Adrenal gland (tissue), 12 donors: ENCODE results near the gene CFAP77. TPM values are rescaled to one million over a fixed set of nuclear protein-coding genes. Genes with fewer than 3 reads are reported as not detected.
A peak's percentile ranks its signal among the peaks of the same experiment; 100 is the strongest.

ENCODE experiments used
- DNase-seq, 7 donors: peaks; one replicate each; pipeline ENCODE4 v3.0.0-alpha.2; 2019 to 2020
- H3K27ac ChIP-seq, 5 donors: fragments of 200-600 bp; sonication (generic) in 4 of 5; 1 replicate in 3 of 5; 2 replicates in 2 of 5; pipeline versions ENCODE4 v1.5.1 to v1.8.0; 2016 to 2020; ENCODE audit warnings: mild to moderate bottlenecking in 1 of 5
- H3K27me3 ChIP-seq: fragments of 200-600 bp; 2 replicates; pipeline ENCODE4 v1.8.0; 2021
- H3K36me3 ChIP-seq, 2 donors: fragments of 200-600 bp; replicated peaks in 1 of 2; 1 replicate in 1 of 2; 2 replicates in 1 of 2; pipeline versions ENCODE4 v1.5.1 to v1.8.0; 2018 to 2022
- H3K4me1 ChIP-seq, 2 donors: fragments of 200-600 bp; replicated peaks in 1 of 2; 1 replicate in 1 of 2; 2 replicates in 1 of 2; pipeline versions ENCODE4 v1.5.1 to v1.8.0; 2018 to 2021
- H3K4me3 ChIP-seq, 4 donors: fragments of 200-600 bp; sonication (generic) in 3 of 4; one replicate each; pipeline ENCODE4 v1.5.1; 2016 to 2018
- H3K9me3 ChIP-seq, 3 donors: fragments of 200-600 bp; sonication (generic) in 1 of 3; replicated peaks in 1 of 3; 1 replicate in 2 of 3; 2 replicates in 1 of 3; pipeline versions ENCODE4 v1.5.1 to v1.8.0; 2016 to 2021
- POLR2A ChIP-seq, 2 donors: fragments of 450-650 bp; IDR thresholded peaks; one replicate each; pipeline ENCODE4 v1.6.1; 2017; ENCODE audit warnings: antibody characterized with exemption in 2 of 2, mild to moderate bottlenecking in 2 of 2, moderate library complexity in 1 of 2
- WGBS, 4 donors: extraction: QIAGEN DNeasy Blood & Tissue Kit in 2 of 4; methylation state at CpG; one replicate each; pipeline versions ENCODE4 v1.1.5 to v1.1.7; 2013 to 2017; 5-methylcytosine and 5-hydroxymethylcytosine counted together
- intact Hi-C, 2 donors: fragments of 100-400 bp; cut with DNase I; formaldehyde crosslinking; loops; one replicate each; pipeline versions ENCODE4 v1.14.1 to v1.15.0; 2022 to 2023
- polyA plus RNA-seq, 3 donors: library from polyadenylated mRNA; stranded (reverse); fragments of 200-250 nt in 2 of 3; fragments of 350-450 nt in 1 of 3; fragmentation: Illumina TruSeq in 1 of 3; extraction: RNeasy Lipid Tissue Mini Kit (QIAGEN cat#74804) in 1 of 3; gene quantifications; one replicate each; pipeline ENCODE4 v1.2.3, GENCODE V29; 2013 to 2014
- total RNA-seq, 9 donors: library from RNA; depleted of rRNA in 4 of 9; stranded (reverse); fragments of >200 nt in 4 of 9; fragments of 120-200 nt in 1 of 9; fragmentation: NEBNext Ultra II Directional in 1 of 9; extraction: Animal tissue kit (Norgen Biotek cat#: 25700) in 1 of 9; gene quantifications; one replicate each; pipeline versions ENCODE4 v1.1.0 to v1.2.4, GENCODE V29; 2013 to 2023
- TF ChIP-seq, protein P1 (sequence below), 6 experiments: fragments of 450-650 bp in 4 of 6; fragments of 200-600 bp in 2 of 6; sonication (generic) in 1 of 6; IDR thresholded peaks; 1 replicate in 5 of 6; 2 replicates in 1 of 6; pipeline versions ENCODE4 v1.5.1 to v1.8.0; 2016 to 2021; ENCODE audit warnings: antibody characterized with exemption in 6 of 6, mild to moderate bottlenecking in 2 of 6, moderate library complexity in 1 of 6
- donor health status: healthy with polysubstance abuse.
- donor health status: Bipolar disorder and iron deficiency.
- donor health status: DM: yes; HTN: yes; CAD: no.
- donor health status: DM: no; HTN: no; CAD: no.
- donor health status: DM: no; HTN: no; CAD: no.
- donor health status: DM: yes; HTN: yes; CAD: no.

CFAP77 gene
- total and polyA plus RNA-seq, 12 donors, result not detected

DNA sequence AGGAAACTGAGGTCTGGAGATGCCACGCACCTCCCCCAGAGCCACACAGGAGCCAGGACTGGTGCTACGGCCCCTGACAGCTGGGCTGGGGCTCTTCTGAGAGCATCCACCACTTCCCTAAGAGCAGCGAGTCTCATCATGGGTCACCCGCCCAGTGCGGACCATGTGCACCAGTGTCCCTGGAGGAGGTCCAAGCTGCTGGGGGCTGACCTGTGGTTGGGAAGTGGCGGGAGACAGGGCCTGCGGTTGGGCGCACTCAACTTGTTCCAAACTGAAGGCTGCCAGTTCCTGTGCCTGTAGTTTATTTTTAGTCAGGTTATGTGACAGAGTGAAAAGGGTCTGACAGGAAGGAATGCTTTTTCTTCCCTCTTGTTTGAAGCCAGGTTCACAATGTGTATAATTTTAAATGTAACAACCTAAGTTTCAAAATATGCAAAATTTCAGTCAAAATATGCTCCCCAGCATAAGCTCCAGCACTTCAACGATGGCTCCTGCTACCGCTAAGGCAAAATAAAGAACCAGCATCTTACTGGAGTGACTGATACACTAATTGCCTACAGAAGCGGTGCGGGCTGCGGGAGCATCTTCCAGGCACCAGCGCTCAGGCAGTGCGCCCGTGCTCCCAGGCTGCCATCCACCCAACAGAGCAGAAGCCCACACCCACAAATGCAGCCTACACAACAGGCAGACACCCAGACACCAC lies 187.2 kb downstream of the CFAP77 start:
- no peak overlapping the region for H3K4me3 ChIP-seq
- intact Hi-C loops, result no loop called here

DNA sequence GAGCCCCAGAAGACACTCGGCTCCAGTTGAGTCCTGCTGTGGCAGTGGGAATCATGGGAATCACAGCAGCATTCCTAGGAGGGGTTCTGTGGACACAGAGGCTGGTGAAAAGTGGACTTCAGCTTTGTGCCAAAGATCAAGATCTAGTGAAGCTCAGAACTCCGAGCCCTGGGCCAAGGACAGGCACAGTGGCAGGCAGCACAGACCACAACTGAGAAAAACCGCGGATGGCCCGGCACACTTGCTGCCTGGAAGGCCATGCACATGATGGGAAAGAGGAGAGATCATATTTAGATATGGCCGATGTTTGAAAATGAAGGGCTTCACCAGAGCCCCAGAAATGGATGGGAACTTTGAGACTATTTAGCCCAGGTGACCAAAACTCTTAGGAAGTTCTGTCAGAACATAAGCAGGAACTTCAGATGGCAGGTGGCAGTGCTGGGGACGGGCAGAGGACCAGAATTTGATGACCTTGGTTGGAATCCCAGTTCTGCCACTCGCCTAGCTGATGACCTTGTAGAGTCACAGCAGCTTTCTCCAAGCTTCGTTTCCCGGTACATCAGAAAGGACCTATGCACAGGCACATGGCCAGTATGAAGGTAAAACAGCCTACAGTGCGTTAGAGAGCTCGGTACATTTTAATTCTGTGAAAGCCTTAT lies 190.4 kb downstream of the CFAP77 start:
- no peaks in the 10 kb centered on the region for H3K9me3 ChIP-seq
- H3K36me3 ChIP-seq, result peaks cover 0 to 7% of the 10 kb centered on the region in 2 donors
- TF ChIP-seq, protein P1, sequence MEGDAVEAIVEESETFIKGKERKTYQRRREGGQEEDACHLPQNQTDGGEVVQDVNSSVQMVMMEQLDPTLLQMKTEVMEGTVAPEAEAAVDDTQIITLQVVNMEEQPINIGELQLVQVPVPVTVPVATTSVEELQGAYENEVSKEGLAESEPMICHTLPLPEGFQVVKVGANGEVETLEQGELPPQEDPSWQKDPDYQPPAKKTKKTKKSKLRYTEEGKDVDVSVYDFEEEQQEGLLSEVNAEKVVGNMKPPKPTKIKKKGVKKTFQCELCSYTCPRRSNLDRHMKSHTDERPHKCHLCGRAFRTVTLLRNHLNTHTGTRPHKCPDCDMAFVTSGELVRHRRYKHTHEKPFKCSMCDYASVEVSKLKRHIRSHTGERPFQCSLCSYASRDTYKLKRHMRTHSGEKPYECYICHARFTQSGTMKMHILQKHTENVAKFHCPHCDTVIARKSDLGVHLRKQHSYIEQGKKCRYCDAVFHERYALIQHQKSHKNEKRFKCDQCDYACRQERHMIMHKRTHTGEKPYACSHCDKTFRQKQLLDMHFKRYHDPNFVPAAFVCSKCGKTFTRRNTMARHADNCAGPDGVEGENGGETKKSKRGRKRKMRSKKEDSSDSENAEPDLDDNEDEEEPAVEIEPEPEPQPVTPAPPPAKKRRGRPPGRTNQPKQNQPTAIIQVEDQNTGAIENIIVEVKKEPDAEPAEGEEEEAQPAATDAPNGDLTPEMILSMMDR (IDR thresholded peaks at IDR 0.05), result no peak
- no peak for TF ChIP-seq POLR2A (IDR thresholded peaks at IDR 0.05)
- DNase-seq, result no peak
- H3K27me3 ChIP-seq, result no peaks in the 10 kb centered on the region
- no peak overlapping the region for H3K27ac ChIP-seq
- intact Hi-C loops, result no loop called here
- 73 to 84% (median 81%) methylated on average over 12 of the region's 12 CpGs for WGBS, 4 donors
- no peaks in the 10 kb centered on the region for H3K4me1 ChIP-seq
- no peak overlapping the region for H3K4me3 ChIP-seq

More for the DNA sequence above, 187.2 kb downstream of the CFAP77 start:
- WGBS, 4 donors, result 89 to 93% (median 91%) methylated on average over 8 to 16 of the region's 16 CpGs
- TF ChIP-seq, protein P1 (IDR thresholded peaks at IDR 0.05), result no peak
- TF ChIP-seq POLR2A (IDR thresholded peaks at IDR 0.05), result no peak
- Histone ChIP-seq H3K4me1 (no peaks in the 10 kb centered on the region), H3K36me3 (peaks cover 0 to 21% of the 10 kb centered on the region in 2 donors), H3K27ac (no peak overlapping the region), H3K9me3 (no peaks in the 10 kb centered on the region), H3K27me3 (no peaks in the 10 kb centered on the region)
- DNase-seq, result peak in 3 of 7 donors; percentile 16 to 48 (median 33)

DNA sequence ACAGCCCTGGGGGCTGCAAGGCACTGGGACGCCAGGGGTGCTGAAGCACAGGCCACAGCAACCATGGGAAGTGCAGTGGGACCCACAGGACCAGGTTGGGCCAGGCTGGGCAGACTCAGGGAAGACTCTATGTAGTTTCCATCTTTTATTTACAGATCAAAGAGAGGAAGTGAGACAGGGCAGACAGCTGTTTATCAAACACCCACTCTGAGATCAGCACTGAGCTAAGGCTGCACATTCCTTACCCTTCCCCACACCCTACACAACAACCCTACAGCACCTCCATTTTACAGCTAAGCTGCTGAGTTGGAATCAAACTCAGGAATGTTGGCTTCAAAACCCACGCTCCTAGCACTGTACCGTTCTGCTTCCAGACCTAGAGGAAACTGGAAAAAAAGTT lies 192.2 kb downstream of the CFAP77 start:
- Histone ChIP-seq H3K27me3 (no peaks in the 10 kb centered on the region), H3K27ac (no peak overlapping the region), H3K36me3 (no peaks in the 10 kb centered on the region), H3K4me3 (no peak overlapping the region), H3K9me3 (no peaks in the 10 kb centered on the region), H3K4me1 (no peaks in the 10 kb centered on the region)
- no peak for DNase-seq
- no peak for TF ChIP-seq POLR2A (IDR thresholded peaks at IDR 0.05)
- TF ChIP-seq, protein P1 (IDR thresholded peaks at IDR 0.05), result no peak
- intact Hi-C loops, result no loop called here
- WGBS, 4 donors, result 79 to 89% (median 87%) methylated on average over 3 of the region's 3 CpGs

DNA sequence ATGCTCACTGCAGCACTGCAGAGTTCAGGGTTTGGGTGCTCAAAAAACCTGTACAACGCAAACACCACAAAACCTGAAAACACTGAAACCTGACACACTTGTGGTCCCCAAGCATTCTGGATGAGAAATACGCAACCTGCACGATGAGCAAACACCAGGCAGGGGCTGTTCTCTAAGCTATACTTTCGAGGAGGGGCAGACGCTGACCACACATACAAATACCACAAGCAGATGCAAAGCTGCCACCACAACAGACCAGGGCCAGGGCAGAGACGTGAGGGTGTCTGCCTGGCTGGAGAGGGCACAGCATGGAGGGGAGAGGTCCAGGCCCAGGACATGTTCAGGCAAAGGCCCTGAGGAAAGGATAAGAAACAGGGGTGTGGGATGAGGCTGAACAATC lies 195.4 kb downstream of the CFAP77 start:
- TF ChIP-seq, protein P1 (IDR thresholded peaks at IDR 0.05), result no peak
- TF ChIP-seq POLR2A (IDR thresholded peaks at IDR 0.05), result no peak
- intact Hi-C loops, result no loop called here
- 96 to 97% (median 97%) methylated on average over 6 of the region's 6 CpGs for WGBS, 4 donors

More for the DNA sequence above, 195.4 kb downstream of the CFAP77 start:
- Histone ChIP-seq H3K4me1 (no peaks in the 10 kb centered on the region), H3K4me3 (no peak overlapping the region), H3K36me3 (peaks cover 0 to 15% of the 10 kb centered on the region in 2 donors), H3K9me3 (no peaks in the 10 kb centered on the region), H3K27ac (no peak overlapping the region), H3K27me3 (no peaks in the 10 kb centered on the region)
- no peak for DNase-seq
